OCI-LY1 (cell line): ENCODE data around the gene ADARB2.

Experiments used
- H2AFZ ChIP-seq: fragments of 200-600 bp; sonication (generic), shearing (Covaris generic); 2 replicates; pipeline ENCODE4 v1.6.0; 2014; ENCODE audit warnings: antibody characterized with exemption, mild to moderate bottlenecking, low read length
- H3F3A ChIP-seq: fragments of 200-600 bp; sonication (generic), shearing (Covaris generic); 2 replicates; pipeline ENCODE4 v1.6.0; 2014; ENCODE audit warnings: mild to moderate bottlenecking, antibody characterized with exemption, low read length, moderate library complexity; ENCODE audit not compliant: insufficient read depth
- H3K27ac ChIP-seq: fragments of 200-600 bp; sonication (generic); 2 replicates; pipeline ENCODE4 v1.5.1; 2014; ENCODE audit warnings: low read length, mixed run types, mild to moderate bottlenecking, low read depth; ENCODE audit not compliant: poor library complexity, severe bottlenecking
- H3K27me3 ChIP-seq: fragments of 200-600 bp; sonication (generic); 2 replicates; pipeline ENCODE4 v1.6.0; 2014; ENCODE audit warnings: antibody characterized with exemption, mild to moderate bottlenecking, low read length, moderate library complexity; ENCODE audit not compliant: insufficient read depth
- H3K36me3 ChIP-seq: fragments of 200-600 bp; sonication (generic); 2 replicates; pipeline ENCODE4 v1.6.1; 2014; ENCODE audit warnings: mild to moderate bottlenecking, antibody characterized with exemption, low read length, moderate library complexity, mixed read lengths; ENCODE audit not compliant: insufficient read depth
- H3K4me1 ChIP-seq: fragments of 200-600 bp; sonication (generic); 2 replicates; pipeline ENCODE4 v1.5.1; 2014; ENCODE audit warnings: mild to moderate bottlenecking, low read length, moderate library complexity; ENCODE audit not compliant: insufficient read depth, severe bottlenecking
- H3K4me2 ChIP-seq: fragments of 200-600 bp; sonication (generic), shearing (Covaris generic); 2 replicates; pipeline ENCODE4 v1.6.1; 2014; ENCODE audit warnings: low read length
- H3K4me3 ChIP-seq: fragments of 200-600 bp; sonication (generic); 2 replicates; pipeline ENCODE4 v1.5.1; 2014; ENCODE audit warnings: low read length, low read depth, mild to moderate bottlenecking, mixed read lengths; ENCODE audit not compliant: poor library complexity, severe bottlenecking
- H3K79me2 ChIP-seq: fragments of 200-600 bp; shearing (Covaris generic); 2 replicates; pipeline ENCODE4 v1.6.1; 2016; ENCODE audit warnings: mixed run types, low read length, mixed read lengths; ENCODE audit not compliant: insufficient read depth
- H3K9ac ChIP-seq: fragments of 200-600 bp; sonication (generic), shearing (Covaris generic); 2 replicates; pipeline ENCODE4 v1.6.1; 2014; ENCODE audit warnings: mild to moderate bottlenecking, low read length, mixed read lengths
- H3K9me2 ChIP-seq: fragments of 200-600 bp; sonication (generic), shearing (Covaris generic); 2 replicates; pipeline ENCODE4 v1.6.1; 2014; ENCODE audit warnings: low read depth, mild to moderate bottlenecking, low read length, mixed read lengths
- H3K9me3 ChIP-seq: fragments of 200-600 bp; shearing (Covaris generic); 2 replicates; pipeline ENCODE4 v1.6.1; 2014; ENCODE audit warnings: low read length, mixed read lengths
- H4K20me1 ChIP-seq: fragments of 200-600 bp; sonication (generic), shearing (Covaris generic); 2 replicates; pipeline ENCODE4 v1.6.0; 2016; ENCODE audit warnings: mild to moderate bottlenecking, low read length; ENCODE audit not compliant: insufficient read depth
- CTCF ChIP-seq: fragments of 200-600 bp; sonication (generic), shearing (Covaris generic); IDR thresholded peaks from 2 replicates; pipeline ENCODE4 v1.5.1; 2017; ENCODE audit warnings: mild to moderate bottlenecking, antibody characterized with exemption, low read length, moderate library complexity, mixed read lengths
- EZH2 ChIP-seq: fragments of 200-600 bp; sonication (generic), shearing (Covaris generic); IDR thresholded peaks from 2 replicates; pipeline ENCODE4 v1.8.0; 2017; ENCODE audit warnings: borderline replicate concordance, mixed run types, mild to moderate bottlenecking, antibody characterized with exemption, low read length, moderate library complexity, mixed read lengths

The ADARB2 gene

GRCh38 chr10:1531883-1532597, 205.3 kb downstream of the ADARB2 start:
- Histone ChIP-seq H3K79me2 (no peaks in the 10 kb centered on the region), H3K9ac (no peak overlapping the region; the same call in 1 of the 2 replicates)

GRCh38 chr10:1530871-1531517, 206.3 kb downstream of the ADARB2 start:
- no peaks in the 10 kb centered on the region for H4K20me1 ChIP-seq
- H3K9ac ChIP-seq: no peak overlapping the region
- H3K4me2 ChIP-seq: no peak overlapping the region
- H3K79me2 ChIP-seq: no peaks in the 10 kb centered on the region
- no peaks in the 10 kb centered on the region for H3K9me3 ChIP-seq
- H3K9me2 ChIP-seq: no peaks in the 10 kb centered on the region
- no peaks in the 10 kb centered on the region for H3K36me3 ChIP-seq
- peak overlapping the region; percentile 44 for H3K27ac ChIP-seq
- no peaks in the 10 kb centered on the region for H3F3A ChIP-seq
- no peak overlapping the region for H2AFZ ChIP-seq
- H3K4me1 ChIP-seq: peaks cover 49% of the 10 kb centered on the region
- no peak overlapping the region for H3K4me3 ChIP-seq
- TF ChIP-seq CTCF (no peak), EZH2 (no peak)
- H3K27me3 ChIP-seq: no peaks in the 10 kb centered on the region

More at GRCh38 chr10:1531883-1532597, 205.3 kb downstream of the ADARB2 start:
- Histone ChIP-seq H4K20me1 (no peaks in the 10 kb centered on the region), H3K27me3 (no peaks in the 10 kb centered on the region), H3F3A (no peaks in the 10 kb centered on the region), H2AFZ (no peak overlapping the region), H3K4me3 (no peak overlapping the region), H3K9me2 (no peaks in the 10 kb centered on the region), H3K27ac (peak overlapping the region; percentile 44), H3K4me2 (no peak overlapping the region; the same call in 1 of the 2 replicates), H3K9me3 (no peaks in the 10 kb centered on the region), H3K4me1 (peaks cover 49% of the 10 kb centered on the region), H3K36me3 (no peaks in the 10 kb centered on the region)
- TF ChIP-seq CTCF: no peak
- TF ChIP-seq EZH2: no peak

- no peaks in the 10 kb centered on the region for H3K79me2 ChIP-seq
- H3K9ac ChIP-seq: no peak overlapping the region
- no peak overlapping the region for H3K27ac ChIP-seq
- H3K4me3 ChIP-seq: no peak overlapping the region
- H3K4me1 ChIP-seq: peaks cover 52% of the 10 kb centered on the region
- TF ChIP-seq EZH2 (no peak), CTCF (no peak)
- H2AFZ ChIP-seq: no peak overlapping the region
- no peaks in the 10 kb centered on the region for H3K9me3 ChIP-seq
- no peaks in the 10 kb centered on the region for H3K9me2 ChIP-seq
- no peak overlapping the region for H3K4me2 ChIP-seq
- H4K20me1 ChIP-seq: no peaks in the 10 kb centered on the region
- no peaks in the 10 kb centered on the region for H3F3A ChIP-seq
- no peaks in the 10 kb centered on the region for H3K27me3 ChIP-seq
- no peaks in the 10 kb centered on the region for H3K36me3 ChIP-seq
These were observed 207.4 kb downstream of the ADARB2 start for GRCh38 chr10:1529806-1530413.
